SH-SY5Y (cell line): ENCODE data around the gene MGST2.

ENCODE experiments used
- GATA2 ChIP-seq: IDR thresholded peaks from 2 replicates; pipeline ENCODE4 v1.6.1; 2011; ENCODE audit warnings: mild to moderate bottlenecking, low read depth, low read length
- GATA3 ChIP-seq: IDR thresholded peaks from 2 replicates; pipeline ENCODE4 v1.6.1; 2011; ENCODE audit warnings: low read depth, mild to moderate bottlenecking, low read length, moderate library complexity

- TF ChIP-seq GATA3 (no peak), GATA2 (no peak)
Observed at GRCh38 chr4:139710073-139710472, 44.5 kb downstream of the MGST2 start.
